OCI-LY1 (cell line): ENCODE data around the gene ATAD5.

ENCODE experiments used
- H2AFZ ChIP-seq: fragments of 200-600 bp; sonication (generic), shearing (Covaris generic); 2 replicates; pipeline ENCODE4 v1.6.0; 2014; ENCODE audit warnings: antibody characterized with exemption, mild to moderate bottlenecking, low read length
- H3F3A ChIP-seq: fragments of 200-600 bp; sonication (generic), shearing (Covaris generic); 2 replicates; pipeline ENCODE4 v1.6.0; 2014; ENCODE audit warnings: mild to moderate bottlenecking, antibody characterized with exemption, low read length, moderate library complexity; ENCODE audit not compliant: insufficient read depth
- H3K27ac ChIP-seq: fragments of 200-600 bp; sonication (generic); 2 replicates; pipeline ENCODE4 v1.5.1; 2014; ENCODE audit warnings: low read length, mixed run types, mild to moderate bottlenecking, low read depth; ENCODE audit not compliant: poor library complexity, severe bottlenecking
- H3K27me3 ChIP-seq: fragments of 200-600 bp; sonication (generic); 2 replicates; pipeline ENCODE4 v1.6.0; 2014; ENCODE audit warnings: antibody characterized with exemption, mild to moderate bottlenecking, low read length, moderate library complexity; ENCODE audit not compliant: insufficient read depth
- H3K36me3 ChIP-seq: fragments of 200-600 bp; sonication (generic); 2 replicates; pipeline ENCODE4 v1.6.1; 2014; ENCODE audit warnings: mild to moderate bottlenecking, antibody characterized with exemption, low read length, moderate library complexity, mixed read lengths; ENCODE audit not compliant: insufficient read depth
- H3K4me1 ChIP-seq: fragments of 200-600 bp; sonication (generic); 2 replicates; pipeline ENCODE4 v1.5.1; 2014; ENCODE audit warnings: mild to moderate bottlenecking, low read length, moderate library complexity; ENCODE audit not compliant: insufficient read depth, severe bottlenecking
- H3K4me2 ChIP-seq: fragments of 200-600 bp; sonication (generic), shearing (Covaris generic); 2 replicates; pipeline ENCODE4 v1.6.1; 2014; ENCODE audit warnings: low read length
- H3K4me3 ChIP-seq: fragments of 200-600 bp; sonication (generic); 2 replicates; pipeline ENCODE4 v1.5.1; 2014; ENCODE audit warnings: low read length, low read depth, mild to moderate bottlenecking, mixed read lengths; ENCODE audit not compliant: poor library complexity, severe bottlenecking
- H3K79me2 ChIP-seq: fragments of 200-600 bp; shearing (Covaris generic); 2 replicates; pipeline ENCODE4 v1.6.1; 2016; ENCODE audit warnings: mixed run types, low read length, mixed read lengths; ENCODE audit not compliant: insufficient read depth
- H3K9ac ChIP-seq: fragments of 200-600 bp; sonication (generic), shearing (Covaris generic); 2 replicates; pipeline ENCODE4 v1.6.1; 2014; ENCODE audit warnings: mild to moderate bottlenecking, low read length, mixed read lengths
- H3K9me2 ChIP-seq: fragments of 200-600 bp; sonication (generic), shearing (Covaris generic); 2 replicates; pipeline ENCODE4 v1.6.1; 2014; ENCODE audit warnings: low read depth, mild to moderate bottlenecking, low read length, mixed read lengths
- H3K9me3 ChIP-seq: fragments of 200-600 bp; shearing (Covaris generic); 2 replicates; pipeline ENCODE4 v1.6.1; 2014; ENCODE audit warnings: low read length, mixed read lengths
- H4K20me1 ChIP-seq: fragments of 200-600 bp; sonication (generic), shearing (Covaris generic); 2 replicates; pipeline ENCODE4 v1.6.0; 2016; ENCODE audit warnings: mild to moderate bottlenecking, low read length; ENCODE audit not compliant: insufficient read depth
- CTCF ChIP-seq: fragments of 200-600 bp; sonication (generic), shearing (Covaris generic); IDR thresholded peaks from 2 replicates; pipeline ENCODE4 v1.5.1; 2017; ENCODE audit warnings: mild to moderate bottlenecking, antibody characterized with exemption, low read length, moderate library complexity, mixed read lengths
- EZH2 ChIP-seq: fragments of 200-600 bp; sonication (generic), shearing (Covaris generic); IDR thresholded peaks from 2 replicates; pipeline ENCODE4 v1.8.0; 2017; ENCODE audit warnings: borderline replicate concordance, mixed run types, mild to moderate bottlenecking, antibody characterized with exemption, low read length, moderate library complexity, mixed read lengths

The ATAD5 gene

GRCh38 chr17:30920282-30920681 is 88.5 kb downstream of the ATAD5 start:
- H3K27ac ChIP-seq: no peak overlapping the region
- H3K4me1 ChIP-seq: peaks cover 19% of the 10 kb centered on the region
- no peak for TF ChIP-seq EZH2
- no peak for TF ChIP-seq CTCF
- no peaks in the 10 kb centered on the region for H4K20me1 ChIP-seq
- no peak overlapping the region for H3K4me2 ChIP-seq
- no peak overlapping the region for H3K4me3 ChIP-seq
- no peaks in the 10 kb centered on the region for H3K27me3 ChIP-seq
- H3K9ac ChIP-seq: no peak overlapping the region
- no peaks in the 10 kb centered on the region for H3K9me3 ChIP-seq
- no peak overlapping the region for H2AFZ ChIP-seq
- H3F3A ChIP-seq: no peaks in the 10 kb centered on the region
- no peaks in the 10 kb centered on the region for H3K36me3 ChIP-seq
- no peaks in the 10 kb centered on the region for H3K9me2 ChIP-seq
- no peaks in the 10 kb centered on the region for H3K79me2 ChIP-seq

GRCh38 chr17:30920683-30921543 is 89.1 kb downstream of the ATAD5 start:
- no peaks in the 10 kb centered on the region for H4K20me1 ChIP-seq
- H3K9me3 ChIP-seq: no peaks in the 10 kb centered on the region
- no peak overlapping the region for H3K27ac ChIP-seq
- H3F3A ChIP-seq: no peaks in the 10 kb centered on the region
- H3K4me3 ChIP-seq: peak overlapping the region; percentile 64
- H2AFZ ChIP-seq: no peak overlapping the region
- H3K4me2 ChIP-seq: peak overlapping the region; percentile 90
- no peaks in the 10 kb centered on the region for H3K79me2 ChIP-seq
- H3K36me3 ChIP-seq: no peaks in the 10 kb centered on the region
- peak overlapping the region; percentile 48; the same call in 1 of the 2 replicates for H3K9ac ChIP-seq
- no peaks in the 10 kb centered on the region for H3K27me3 ChIP-seq
- H3K4me1 ChIP-seq: peaks cover 19% of the 10 kb centered on the region
- no peaks in the 10 kb centered on the region for H3K9me2 ChIP-seq
- TF ChIP-seq EZH2 (no peak), CTCF (no peak)

GRCh38 chr17:30921544-30922196 is 89.9 kb downstream of the ATAD5 start, which contains the start of gene ADAP2:
ADAP2 (plus strand) TSS chr17:30921945; CDS start chr17:30922015, 70 bp downstream.
- Histone ChIP-seq H4K20me1 (no peaks in the 10 kb centered on the region), H3K79me2 (no peaks in the 10 kb centered on the region), H3K9me3 (no peaks in the 10 kb centered on the region)

More at GRCh38 chr17:30921544-30922196, 89.9 kb downstream of the ATAD5 start, which contains the start of gene ADAP2:
- Histone ChIP-seq H3K4me2 (peak within 1 kb of the TSS; percentile 90), H3F3A (no peaks in the 10 kb centered on the region), H2AFZ (no peak within 1 kb of the TSS), H3K4me1 (peaks cover 19% of the 10 kb centered on the region), H3K36me3 (no peaks in the 10 kb centered on the region), H3K9ac (peak within 1 kb of the TSS; percentile 48), H3K4me3 (peak within 1 kb of the TSS; percentile 64), H3K27me3 (no peaks in the 10 kb centered on the region), H3K9me2 (no peaks in the 10 kb centered on the region), H3K27ac (no peak within 1 kb of the TSS)
- no peak for TF ChIP-seq CTCF
- TF ChIP-seq EZH2: no peak
